HG03442 (cell line): Measurements from ENCODE around the gene GPC5.

Experiments
- ATAC-seq: cut with Tn5 transposase; IDR thresholded peaks from one replicate; pipeline ENCODE4 v1.9.1; 2021; ENCODE audit warnings: mild to moderate bottlenecking, moderate library complexity; ENCODE audit not compliant: unreplicated experiment

GPC5 gene

DNA sequence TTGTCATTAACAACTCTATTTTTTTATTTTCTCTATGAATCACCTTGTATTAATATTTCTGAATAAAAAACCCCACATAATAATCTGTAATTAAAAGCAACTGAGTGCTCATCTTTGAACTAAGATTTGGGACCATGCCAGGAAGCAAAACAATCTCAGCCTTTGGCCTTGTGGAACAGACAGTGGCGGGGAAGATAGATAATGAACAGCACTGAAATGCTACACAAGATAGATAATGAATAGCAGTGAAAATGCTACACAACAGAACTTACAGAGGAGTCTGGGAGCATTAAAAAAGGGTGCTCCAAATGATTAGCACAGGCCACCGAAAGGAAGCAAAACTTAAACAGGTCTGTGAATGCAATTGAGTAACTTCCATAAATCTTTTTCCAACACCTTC, 134.9 kb downstream of the GPC5 start:
- no peak for ATAC-seq

DNA sequence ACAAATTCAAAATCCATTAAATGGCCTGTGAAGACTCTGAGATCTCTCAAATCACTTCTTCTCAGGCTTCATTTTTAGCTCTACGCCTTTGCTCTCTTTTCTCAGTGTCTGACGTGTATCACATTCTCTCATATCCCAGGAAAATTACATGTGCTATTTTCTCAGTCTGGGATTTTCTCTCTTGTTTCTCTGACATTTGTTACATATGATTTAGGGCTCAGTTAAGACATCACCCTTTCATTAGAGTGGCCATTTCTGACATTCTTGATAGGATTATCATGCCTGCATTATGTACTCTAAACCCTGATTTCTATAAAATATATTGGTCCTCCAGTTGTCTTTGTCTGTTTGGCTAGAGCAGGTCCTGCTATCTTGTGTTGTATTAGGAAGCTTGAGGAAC, 136.6 kb downstream of the GPC5 start:
- ATAC-seq: no peak

DNA sequence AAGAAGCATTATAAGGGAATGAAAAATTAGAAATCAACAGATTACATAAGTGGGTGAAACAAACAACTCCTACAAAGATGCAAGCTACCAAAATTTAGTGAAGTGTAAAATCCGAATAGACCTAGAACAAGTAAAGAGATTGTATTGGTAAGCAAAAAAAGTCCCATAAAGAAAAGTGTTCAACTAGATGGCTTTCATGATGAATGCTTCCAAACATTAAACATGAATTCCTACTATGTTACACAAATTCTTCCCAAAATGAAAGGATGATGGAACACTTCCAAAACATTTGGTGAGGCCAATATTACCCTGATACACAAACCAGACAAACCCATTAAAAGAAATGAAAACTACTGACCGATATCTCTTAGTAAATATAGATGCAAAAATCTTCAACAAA, 139.0 kb downstream of the GPC5 start:
- ATAC-seq: no peak

DNA sequence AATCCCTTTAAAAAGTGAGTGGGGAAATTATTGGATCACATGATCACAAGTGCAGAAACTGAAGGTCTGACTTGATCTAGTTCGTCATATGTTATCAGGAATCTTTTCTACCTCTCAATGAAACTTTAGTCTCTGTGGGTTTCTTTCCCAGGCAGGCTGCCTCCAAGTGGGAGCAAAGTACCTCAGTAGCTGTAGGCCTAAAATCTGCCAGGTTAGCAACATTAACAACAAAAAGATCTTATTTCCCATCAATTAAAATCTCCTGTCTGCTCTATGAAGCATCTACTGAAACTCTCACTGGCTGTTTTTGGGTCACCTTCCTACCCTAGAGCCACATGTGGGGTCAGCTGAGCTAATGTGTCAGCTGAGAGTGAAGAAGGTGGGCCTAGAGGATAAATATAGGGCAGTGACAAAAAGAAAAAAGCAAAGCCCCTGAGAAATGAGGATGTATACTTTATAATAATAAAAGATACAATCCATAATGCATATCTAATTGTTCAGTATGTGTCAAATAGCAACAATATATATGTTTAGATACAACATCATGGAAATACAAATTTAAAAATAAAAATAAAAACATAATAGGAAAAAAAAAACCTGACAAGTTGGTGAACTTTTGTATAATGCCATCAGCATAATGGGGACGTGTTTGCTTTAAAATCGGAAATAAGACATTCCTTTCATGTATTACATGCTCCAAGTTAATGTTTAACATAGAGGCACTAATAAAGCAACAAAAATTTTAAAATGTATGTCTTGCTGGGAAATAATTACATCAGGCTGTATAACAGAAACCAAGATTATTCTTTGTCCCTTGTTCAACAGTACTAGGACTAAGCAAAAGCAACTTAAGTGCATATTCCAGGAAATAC, 141.1 kb downstream of the GPC5 start:
- ATAC-seq: no peak

DNA sequence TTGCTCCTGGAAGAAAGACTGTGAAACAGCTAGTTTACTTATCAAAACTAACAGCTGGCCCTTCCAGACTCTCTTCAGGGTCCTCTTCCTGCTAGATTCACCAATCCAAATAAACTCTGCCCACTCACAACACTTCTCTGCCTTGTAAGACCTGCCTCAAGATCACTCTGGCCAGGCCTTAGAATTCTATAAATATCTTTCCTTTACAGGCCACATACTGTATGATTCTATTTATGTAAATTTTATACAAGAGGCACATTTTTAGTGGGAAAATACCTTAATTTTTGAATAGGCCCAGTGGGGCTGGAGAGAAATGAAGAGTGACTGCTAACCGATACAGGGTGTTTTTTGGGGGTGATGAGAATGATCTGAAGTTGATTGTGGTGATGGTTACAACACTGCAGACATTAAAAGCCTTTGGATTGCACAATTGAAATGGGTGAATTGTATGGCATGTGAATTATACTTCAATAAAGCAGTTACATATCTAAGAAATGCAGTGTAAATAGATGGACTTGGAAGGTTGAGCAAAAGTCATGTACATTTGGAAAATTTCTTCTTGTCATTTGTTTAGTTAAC, 141.8 kb downstream of the GPC5 start:
- ATAC-seq: no peak

DNA sequence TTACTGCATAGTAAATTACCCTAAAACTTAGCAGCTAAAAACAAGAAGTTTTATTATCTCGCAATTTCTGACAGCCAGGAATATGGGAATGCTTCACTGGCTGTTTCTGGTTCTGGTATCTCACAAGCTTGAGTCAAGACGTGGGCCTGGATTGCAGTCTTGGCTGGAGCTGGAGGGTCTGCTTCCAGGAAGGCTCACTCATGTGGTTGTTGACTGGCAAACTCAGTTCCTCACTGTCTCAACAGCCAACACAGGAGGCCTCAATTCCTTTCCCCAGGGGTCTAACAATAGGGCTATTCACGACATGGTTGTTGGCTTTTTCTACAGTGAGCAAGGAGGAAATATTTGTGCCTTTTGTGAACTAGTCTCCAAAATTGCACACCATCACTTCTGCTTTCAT, 146.3 kb downstream of the GPC5 start:
- ATAC-seq: no peak

DNA sequence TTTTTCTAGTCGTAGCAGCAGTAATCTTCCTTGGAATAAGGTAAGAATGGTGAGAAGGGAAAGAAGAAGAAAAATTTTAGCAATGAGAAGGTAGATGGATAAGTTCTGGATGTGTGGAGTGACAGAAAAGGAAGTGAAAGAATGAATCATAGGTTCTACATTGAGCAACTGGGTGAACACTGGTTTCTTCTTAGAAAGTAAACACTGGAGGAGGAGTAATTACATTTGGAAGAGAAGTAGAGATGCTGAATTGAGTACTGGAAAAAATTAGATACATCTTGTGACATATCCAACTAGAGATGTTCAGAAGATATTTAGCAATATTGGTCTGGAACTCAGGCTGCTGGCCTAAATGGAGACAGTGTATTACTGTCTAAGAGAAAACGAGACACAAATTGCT, 148.5 kb downstream of the GPC5 start:
- ATAC-seq: no peak

DNA sequence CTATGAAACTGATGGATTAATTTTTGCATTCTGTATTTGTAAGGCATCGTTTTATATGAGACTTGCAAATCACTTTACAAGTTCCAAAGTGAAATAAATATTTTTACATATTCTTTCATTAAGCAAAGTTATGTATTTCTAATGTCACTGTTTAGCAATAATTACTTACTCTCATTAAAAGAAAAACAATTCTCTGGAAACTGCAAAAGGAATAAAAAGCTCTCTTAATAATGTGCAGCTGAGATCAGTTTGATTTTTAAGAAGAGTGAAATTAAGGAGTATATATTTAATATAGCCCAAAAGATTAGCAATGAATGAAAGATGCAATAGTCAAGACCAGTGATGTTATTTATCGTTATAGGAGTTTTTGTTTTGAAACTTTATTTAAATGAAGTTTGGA, 155.2 kb downstream of the GPC5 start:
- no peak for ATAC-seq

DNA sequence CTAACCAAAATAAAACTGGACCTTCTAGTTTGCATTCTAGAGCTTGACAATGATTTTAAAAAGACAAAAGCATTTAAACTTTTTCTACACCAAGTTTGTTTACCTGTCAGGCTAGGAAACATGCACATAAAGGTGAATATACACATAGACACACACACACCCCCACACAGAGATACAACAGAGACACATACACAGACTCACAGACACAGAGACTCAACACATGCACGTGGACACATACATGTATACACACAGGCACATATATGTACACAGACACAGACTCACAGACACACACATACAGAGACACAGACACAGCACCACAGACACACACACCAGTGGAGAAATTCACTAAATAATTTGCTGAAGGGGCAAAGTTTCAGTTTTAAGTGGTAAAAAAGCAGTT, 155.7 kb downstream of the GPC5 start:
- no peak for ATAC-seq

DNA sequence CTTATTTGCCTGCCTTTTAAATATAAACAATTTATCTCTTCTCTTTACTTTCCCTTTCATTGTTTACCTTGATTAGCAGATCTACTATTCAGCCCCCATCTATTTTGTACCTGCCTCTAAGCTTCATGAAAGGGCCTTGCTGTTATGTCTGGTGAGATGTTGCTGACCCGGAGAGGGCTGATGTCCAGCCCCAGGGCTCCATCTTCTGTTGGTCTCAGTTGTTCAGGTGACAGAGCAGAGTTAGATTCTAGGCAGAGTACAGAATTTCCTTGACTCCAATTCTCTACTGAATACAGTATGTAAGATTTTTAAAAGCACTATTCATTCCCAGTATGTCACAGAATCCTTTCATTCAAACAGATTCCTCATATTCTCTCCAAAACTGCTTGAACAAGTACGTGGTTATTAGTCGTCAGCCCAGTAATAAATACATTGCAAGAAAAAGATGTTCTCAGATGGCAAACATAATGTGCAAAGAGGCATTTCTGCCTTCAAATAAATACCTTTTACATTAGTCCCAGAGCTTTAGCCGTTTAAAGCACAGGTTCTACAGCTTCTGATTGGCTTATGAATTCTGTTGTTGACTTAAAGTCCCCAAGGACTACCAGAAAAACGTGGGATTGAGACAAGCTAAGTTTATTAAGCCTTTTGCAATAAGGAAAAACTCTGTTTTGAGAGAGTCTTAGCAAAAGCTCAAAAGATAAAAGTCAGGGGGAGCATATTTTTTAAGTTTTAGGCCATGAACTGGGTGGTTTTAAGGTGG, 159.1 kb downstream of the GPC5 start:
- ATAC-seq: no peak

DNA sequence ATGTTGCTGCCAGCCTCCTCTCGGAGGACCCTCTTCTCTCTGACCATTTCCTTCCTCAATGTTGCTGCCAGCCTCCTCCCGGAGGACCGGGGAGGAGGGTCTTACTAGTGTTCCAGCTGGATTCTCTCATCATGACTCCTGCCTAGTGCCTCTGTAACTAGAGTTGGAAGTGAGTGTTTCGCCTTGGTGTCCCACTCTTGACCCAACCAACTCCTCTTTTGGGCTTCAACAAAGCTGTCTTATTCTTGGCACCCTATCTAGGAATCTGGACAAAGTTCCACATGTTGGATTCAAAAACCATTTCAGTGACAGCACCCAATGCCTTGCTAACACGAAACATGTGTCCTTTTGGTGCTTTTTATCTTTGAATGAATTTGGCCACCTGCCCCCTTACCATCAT, 165.4 kb downstream of the GPC5 start:
- ATAC-seq: no peak

DNA sequence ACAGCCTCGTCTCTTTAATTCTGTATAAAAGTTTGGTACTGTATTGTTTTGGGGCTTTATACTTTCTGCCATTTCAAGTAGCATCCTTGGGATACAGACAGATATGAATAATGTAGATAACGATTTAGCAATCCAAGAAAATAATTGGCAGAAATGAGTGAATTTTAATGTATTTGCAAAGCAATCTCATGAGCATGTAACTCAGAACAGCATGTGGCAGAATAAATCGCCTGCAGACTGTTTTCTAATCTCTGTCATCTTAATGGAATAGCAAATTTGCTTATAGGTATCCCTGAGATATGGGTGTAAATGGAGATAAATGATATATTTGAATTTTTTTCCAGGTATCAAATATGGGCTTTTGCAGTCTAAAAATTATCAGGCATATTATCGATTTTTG, 166.0 kb downstream of the GPC5 start:
- no peak for ATAC-seq

DNA sequence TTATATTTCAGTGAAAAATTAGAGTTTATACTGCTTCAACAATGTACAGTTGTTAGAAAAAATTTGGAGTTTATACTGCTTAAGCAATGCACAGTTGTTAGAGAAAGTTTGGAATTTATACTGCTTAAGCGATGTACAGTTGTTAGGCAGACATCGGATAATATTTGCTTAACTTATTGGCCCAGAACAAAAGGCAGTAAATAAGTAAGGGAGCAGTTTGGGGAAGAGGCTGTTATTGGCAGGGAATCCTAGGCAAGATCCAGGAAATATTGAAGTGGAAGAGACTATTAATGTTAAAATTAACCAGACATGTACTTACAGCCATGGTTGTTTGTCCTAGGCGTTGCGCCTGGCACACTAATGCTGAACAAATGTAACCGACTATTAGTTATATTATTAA, 166.9 kb downstream of the GPC5 start:
- ATAC-seq: no peak

DNA sequence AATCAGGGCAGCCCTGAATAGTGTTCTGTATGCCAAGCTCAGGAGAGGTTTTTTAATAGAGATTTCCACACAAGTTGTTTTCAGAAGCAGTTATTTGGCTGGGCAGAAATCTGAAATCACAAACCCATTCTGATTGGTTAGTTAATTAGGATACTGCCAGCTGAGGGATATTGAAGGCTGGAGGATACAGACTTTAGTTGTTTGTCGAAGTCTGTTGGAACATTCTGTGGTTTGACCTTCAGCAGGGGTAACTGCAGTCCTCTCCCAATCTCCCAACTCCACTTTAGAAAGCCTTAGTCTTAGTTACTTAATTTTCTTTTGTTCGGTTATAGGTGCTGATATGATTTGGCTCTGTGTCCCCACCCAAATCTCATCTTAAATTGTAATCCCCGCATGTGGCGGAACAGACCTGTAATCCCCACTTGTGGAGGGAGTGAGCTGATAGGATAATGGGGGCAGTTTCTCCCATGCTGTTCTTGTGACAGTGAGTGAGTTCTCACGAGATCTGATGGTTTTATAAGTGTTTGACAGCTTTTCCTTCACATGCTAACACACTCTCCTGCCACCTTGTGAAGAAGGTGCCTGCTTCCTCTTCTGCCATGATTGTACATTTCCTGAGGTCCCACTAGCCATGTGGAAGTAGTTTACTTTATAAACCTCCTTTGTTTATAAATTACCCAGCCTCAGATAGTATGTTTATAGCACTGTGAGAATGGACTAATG, 169.2 kb downstream of the GPC5 start:
- no peak for ATAC-seq

DNA sequence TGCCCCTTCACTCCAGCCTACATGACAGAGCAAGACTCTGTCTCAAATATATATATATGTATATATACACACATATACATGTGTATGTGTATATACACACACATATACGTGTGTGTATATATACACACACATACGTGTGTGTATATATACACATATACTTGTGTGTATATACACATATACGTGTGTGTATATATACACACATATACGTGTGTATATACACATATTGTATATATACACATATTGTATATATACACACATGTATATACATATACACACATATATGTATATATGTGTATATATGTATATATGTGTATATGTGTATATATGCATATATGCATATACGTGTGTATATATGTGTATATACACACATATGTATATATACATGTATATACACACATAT, 173.3 kb downstream of the GPC5 start:
- ATAC-seq: no peak

DNA sequence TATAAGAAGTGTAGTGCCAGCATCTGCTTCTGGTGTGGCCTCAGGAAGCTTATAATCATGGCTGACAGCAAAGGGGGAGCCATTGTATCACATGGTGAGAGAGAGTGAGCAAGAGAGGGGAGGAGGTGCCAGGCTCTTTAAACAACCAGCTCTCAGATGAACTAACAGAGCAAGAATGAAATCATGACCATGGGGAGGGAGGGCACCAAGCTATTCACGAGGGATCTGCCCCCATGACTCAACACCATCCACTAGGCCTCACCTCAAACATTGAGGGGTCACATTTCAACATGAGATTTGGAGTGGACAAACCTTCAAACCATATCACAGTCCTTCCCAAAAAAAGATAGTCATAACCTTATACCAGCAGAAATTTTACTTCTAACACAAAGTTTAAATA, 174.0 kb downstream of the GPC5 start:
- no peak for ATAC-seq

DNA sequence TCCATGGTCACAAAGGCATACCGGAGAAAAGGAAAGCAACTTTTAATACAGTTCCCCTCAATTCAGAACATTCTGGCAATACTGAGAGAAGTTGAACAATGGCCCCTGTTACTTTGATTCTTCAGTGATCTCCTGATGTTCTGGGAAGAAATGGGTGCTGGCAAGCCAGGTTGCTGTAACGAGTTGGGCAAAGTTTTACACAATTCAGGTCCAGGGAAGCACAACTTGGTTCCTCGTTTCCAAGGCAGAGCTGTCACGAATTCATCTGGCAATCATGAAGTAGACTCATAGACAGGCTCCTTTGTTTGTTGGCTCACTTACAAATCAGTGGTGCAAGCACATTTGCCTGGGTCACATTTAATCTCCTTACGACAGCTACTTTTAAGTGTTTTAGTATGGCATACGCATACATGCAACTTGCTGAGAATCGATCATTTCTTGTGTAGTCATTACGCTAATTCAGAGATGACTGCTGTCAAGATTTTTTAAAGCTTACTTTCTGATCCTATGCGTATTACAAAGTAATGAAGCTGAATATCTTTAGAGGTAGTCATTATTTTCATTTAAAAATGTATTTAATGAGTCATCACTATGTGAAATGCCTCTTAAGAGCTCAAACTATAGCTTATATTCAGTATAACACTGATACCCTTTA, 174.7 kb downstream of the GPC5 start:
- ATAC-seq: no peak

DNA sequence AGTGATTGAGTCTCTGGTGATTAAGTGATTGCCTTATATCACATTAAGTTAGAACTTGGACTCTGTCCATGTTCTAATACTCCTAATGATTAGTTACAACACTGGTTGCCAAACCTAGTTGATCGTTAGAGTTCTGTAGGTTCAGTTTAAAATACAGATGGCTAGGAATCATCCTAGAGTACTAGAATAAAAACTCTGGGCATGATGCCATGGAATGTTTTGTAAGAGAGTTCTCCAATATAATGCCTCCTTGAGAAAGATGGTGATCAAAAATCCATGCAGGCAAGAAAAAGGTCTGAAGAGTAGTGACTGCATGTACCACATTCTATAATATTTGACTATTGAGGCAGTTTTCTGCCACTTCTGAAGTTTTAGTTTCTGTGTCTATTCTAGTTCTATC, 176.3 kb downstream of the GPC5 start:
- no peak for ATAC-seq

DNA sequence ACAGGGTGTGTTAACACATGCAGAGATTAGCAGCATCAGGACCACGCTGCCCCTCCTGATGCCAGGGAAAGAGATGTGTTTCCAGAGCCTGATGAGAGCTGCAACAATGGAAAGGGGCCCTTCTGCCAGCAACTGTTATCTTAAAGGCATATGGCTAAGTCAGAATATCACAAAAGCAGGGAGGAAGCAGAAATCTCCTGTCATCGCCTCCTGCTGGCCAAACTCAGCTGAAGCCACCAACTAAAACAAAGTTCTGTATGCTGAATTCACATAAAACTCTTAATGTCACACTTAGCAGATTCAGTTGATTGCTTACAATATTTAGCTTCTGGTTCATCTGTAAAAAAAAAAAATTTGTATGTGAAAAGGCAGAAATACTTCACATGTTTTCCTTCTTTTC, 178.2 kb downstream of the GPC5 start:
- no peak for ATAC-seq

DNA sequence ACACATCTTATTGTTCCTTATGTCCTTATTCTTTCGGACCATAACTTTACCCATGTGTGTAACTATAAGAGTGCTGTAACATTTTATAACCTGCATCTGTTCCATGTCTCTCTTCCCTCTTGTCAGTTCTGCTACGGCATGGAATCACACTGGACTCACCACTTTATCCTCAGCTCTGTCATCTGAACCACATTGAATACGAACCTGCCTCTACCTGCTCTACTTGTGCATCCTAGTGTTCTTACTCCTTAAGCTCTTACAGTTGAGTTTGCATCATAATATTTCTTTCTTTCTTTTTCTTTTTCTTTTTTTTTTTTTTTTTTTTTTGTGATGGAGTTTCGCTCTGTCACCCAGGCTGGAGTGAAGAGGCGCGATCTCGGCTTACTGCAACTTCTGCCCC, 180.9 kb downstream of the GPC5 start:
- ATAC-seq: no peak

DNA sequence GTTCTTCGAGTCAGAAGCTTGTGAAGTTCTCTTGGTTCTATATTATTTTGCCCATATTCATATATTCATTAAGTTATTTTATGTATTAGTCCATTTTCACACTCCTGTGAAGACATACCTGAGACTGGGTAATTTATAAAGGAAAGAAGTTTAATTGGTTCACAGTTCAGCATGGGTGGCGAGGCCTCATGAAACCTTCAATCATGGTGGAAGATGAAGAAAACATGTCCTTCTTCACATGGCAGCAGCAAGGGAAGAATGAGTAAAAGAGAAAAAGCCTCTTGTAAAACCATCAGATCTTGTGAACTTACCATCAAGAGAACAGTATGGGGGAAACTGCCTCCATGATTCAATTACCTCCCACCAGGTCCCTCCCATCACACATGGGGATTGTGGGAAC, 182.3 kb downstream of the GPC5 start:
- no peak for ATAC-seq
